K562 (cell line): Measurements from ENCODE around the gene RNU5D-1. TPM values are rescaled to one million over a fixed set of nuclear protein-coding genes. Genes with fewer than 3 reads are reported as not detected.

ENCODE experiments used
- ARID3B ChIP-seq: fragments of 250-450 bp; sonication (Bioruptor Pico); IDR thresholded peaks from 2 replicates; pipeline ENCODE4 v1.4.0; 2020; ENCODE audit warnings: borderline replicate concordance
- FOXO4 ChIP-seq: fragments of 450-650 bp; formaldehyde crosslinking; IDR thresholded peaks from 2 replicates; pipeline ENCODE4 v1.4.0; 2020; ENCODE audit warnings: mild to moderate bottlenecking, moderate library complexity
- HMGN3 ChIP-seq: IDR thresholded peaks from 2 replicates; pipeline ENCODE4 v1.6.1; 2011; ENCODE audit warnings: borderline replicate concordance, low read depth, mild to moderate bottlenecking, mixed read lengths, low read length; ENCODE audit not compliant: insufficient read length; ENCODE audit errors: extremely low read depth
- MEIS2 ChIP-seq: fragments of 450-650 bp; IDR thresholded peaks from 2 replicates; pipeline ENCODE4 v1.6.1; 2014; ENCODE audit warnings: mild to moderate bottlenecking; ENCODE audit not compliant: partially characterized antibody
- PCBP2 ChIP-seq: fragments of 200-400 bp; formaldehyde crosslinking; IDR thresholded peaks from 2 replicates; pipeline ENCODE4 v1.6.1; 2018; ENCODE audit warnings: low read length, low read depth, mild to moderate bottlenecking, moderate library complexity; ENCODE audit not compliant: poor library complexity, severe bottlenecking
- RBM17 ChIP-seq: fragments of 200-400 bp; formaldehyde crosslinking; IDR thresholded peaks from 2 replicates; pipeline ENCODE4 v1.6.1; 2017; ENCODE audit warnings: low read depth, mild to moderate bottlenecking, low read length, borderline replicate concordance
- ZBTB26 ChIP-seq: fragments of 450-650 bp; formaldehyde crosslinking; IDR thresholded peaks from 2 replicates; pipeline ENCODE4 v1.4.0; 2022; ENCODE audit warnings: missing genetic modification characterization
- ZMIZ1 ChIP-seq, 2 experiments: fragments of 150-350 bp in 1 of 2; IDR thresholded peaks; 2 replicates each; pipeline ENCODE4 v1.6.1; 2012 to 2016; ENCODE audit warnings: low read depth in 2 of 2, low read length in 2 of 2, mild to moderate bottlenecking in 1 of 2, moderate library complexity in 1 of 2
- polyA plus RNA-seq, 8 experiments: library from polyadenylated mRNA; depleted of rRNA in 4 of 8; stranded (reverse) in 5 of 8; unstranded in 3 of 8; fragments of >200 nt; fragmentation: Nextera tagmentation in 2 of 8; fragmentation: Illumina TruSeq in 1 of 8; extraction: Ambion mirVana in 2 of 8; extraction: Trizol in 1 of 8; gene quantifications; 2 replicates each; pipeline versions ENCODE4 v1.2.1 to v1.2.3, GENCODE V29; 2011 to 2014; ENCODE audit warnings: inconsistent platforms in 1 of 8, missing spikeins in 1 of 8
- total RNA-seq, 7 experiments: library from RNA; depleted of rRNA in 6 of 7; stranded (reverse); fragments of >200 nt in 6 of 7; fragmentation: Illumina TruSeq in 2 of 7; extraction: Trizol in 2 of 7; gene quantifications; 2 replicates each; pipeline versions ENCODE4 v1.2.1 to v1.2.3, GENCODE V29; 2011 to 2021; ENCODE audit warnings: low replicate concordance in 1 of 7
- TF ChIP-seq, protein P1 (sequence below): fragments of 250-450 bp; sonication (Bioruptor Pico); IDR thresholded peaks from 2 replicates; pipeline ENCODE4 v1.4.0; 2020; ENCODE audit warnings: mild to moderate bottlenecking, moderate library complexity
- TF ChIP-seq, protein P2 (sequence below): fragments of 250-450 bp; sonication (Bioruptor Pico); IDR thresholded peaks from 2 replicates; pipeline ENCODE4 v1.5.0; 2020; ENCODE audit warnings: mild to moderate bottlenecking, borderline replicate concordance
- TF ChIP-seq, protein P3 (sequence below): fragments of 450-650 bp; formaldehyde crosslinking; IDR thresholded peaks from 2 replicates; pipeline ENCODE4 v1.4.0; 2022; ENCODE audit warnings: mild to moderate bottlenecking, moderate library complexity

RNU5D-1 gene
- total and polyA plus RNA-seq, 9 of the 15 experiments (the other 6 are each of a cell fraction or from before 2014, with no cell fraction given): under 0.01 TPM; not detected in 8

GRCh38 chr1:44775930-44776729 lies 45.2 kb upstream of the RNU5D-1 start (continued):
- TF ChIP-seq, protein P1, sequence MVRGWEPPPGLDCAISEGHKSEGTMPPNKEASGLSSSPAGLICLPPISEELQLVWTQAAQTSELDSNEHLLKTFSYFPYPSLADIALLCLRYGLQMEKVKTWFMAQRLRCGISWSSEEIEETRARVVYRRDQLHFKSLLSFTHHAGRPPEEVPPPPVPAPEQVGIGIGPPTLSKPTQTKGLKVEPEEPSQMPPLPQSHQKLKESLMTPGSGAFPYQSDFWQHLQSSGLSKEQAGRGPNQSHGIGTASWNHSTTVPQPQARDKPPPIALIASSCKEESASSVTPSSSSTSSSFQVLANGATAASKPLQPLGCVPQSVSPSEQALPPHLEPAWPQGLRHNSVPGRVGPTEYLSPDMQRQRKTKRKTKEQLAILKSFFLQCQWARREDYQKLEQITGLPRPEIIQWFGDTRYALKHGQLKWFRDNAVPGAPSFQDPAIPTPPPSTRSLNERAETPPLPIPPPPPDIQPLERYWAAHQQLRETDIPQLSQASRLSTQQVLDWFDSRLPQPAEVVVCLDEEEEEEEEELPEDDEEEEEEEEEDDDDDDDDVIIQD (CRISPR knock-in tag): no peak
- no peak for TF ChIP-seq ARID3B
- no peak for TF ChIP-seq HMGN3
- TF ChIP-seq, protein P2, sequence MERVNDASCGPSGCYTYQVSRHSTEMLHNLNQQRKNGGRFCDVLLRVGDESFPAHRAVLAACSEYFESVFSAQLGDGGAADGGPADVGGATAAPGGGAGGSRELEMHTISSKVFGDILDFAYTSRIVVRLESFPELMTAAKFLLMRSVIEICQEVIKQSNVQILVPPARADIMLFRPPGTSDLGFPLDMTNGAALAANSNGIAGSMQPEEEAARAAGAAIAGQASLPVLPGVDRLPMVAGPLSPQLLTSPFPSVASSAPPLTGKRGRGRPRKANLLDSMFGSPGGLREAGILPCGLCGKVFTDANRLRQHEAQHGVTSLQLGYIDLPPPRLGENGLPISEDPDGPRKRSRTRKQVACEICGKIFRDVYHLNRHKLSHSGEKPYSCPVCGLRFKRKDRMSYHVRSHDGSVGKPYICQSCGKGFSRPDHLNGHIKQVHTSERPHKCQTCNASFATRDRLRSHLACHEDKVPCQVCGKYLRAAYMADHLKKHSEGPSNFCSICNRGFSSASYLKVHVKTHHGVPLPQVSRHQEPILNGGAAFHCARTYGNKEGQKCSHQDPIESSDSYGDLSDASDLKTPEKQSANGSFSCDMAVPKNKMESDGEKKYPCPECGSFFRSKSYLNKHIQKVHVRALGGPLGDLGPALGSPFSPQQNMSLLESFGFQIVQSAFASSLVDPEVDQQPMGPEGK: no peak
- TF ChIP-seq RBM17: no peak
- TF ChIP-seq ZBTB26 (CRISPR knock-in tag): no peak
- TF ChIP-seq ZMIZ1 (IDR thresholded peaks at IDR 0.05; ENCODE audit: low read depth in 2 of 2, low read length in 2 of 2): no peak
- TF ChIP-seq MEIS2: no peak
- no peak for TF ChIP-seq FOXO4 (CRISPR knock-in tag)
- TF ChIP-seq PCBP2: no peak
- TF ChIP-seq, protein P3, sequence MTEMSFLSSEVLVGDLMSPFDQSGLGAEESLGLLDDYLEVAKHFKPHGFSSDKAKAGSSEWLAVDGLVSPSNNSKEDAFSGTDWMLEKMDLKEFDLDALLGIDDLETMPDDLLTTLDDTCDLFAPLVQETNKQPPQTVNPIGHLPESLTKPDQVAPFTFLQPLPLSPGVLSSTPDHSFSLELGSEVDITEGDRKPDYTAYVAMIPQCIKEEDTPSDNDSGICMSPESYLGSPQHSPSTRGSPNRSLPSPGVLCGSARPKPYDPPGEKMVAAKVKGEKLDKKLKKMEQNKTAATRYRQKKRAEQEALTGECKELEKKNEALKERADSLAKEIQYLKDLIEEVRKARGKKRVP (CRISPR knock-in tag): no peak
